BLaER1 treated with 17β-estradiol and CSF1 and Interleukin-3, amounts not matched to agents 10 nM and 100 nM (cell line): ENCODE data around the gene KCNIP4.

Experiments used
- H3K27ac ChIP-seq, 11 experiments: shearing (Covaris generic); formaldehyde crosslinking; 2 replicates each; pipeline ENCODE4 v1.8.1; 2022
- H3K27me3 ChIP-seq, 11 experiments: shearing (Covaris generic); formaldehyde crosslinking; 2 replicates each; pipeline ENCODE4 v1.8.1; 2022
- H3K36me3 ChIP-seq, 11 experiments: shearing (Covaris generic); formaldehyde crosslinking; 2 replicates each; pipeline ENCODE4 v1.8.1; 2022
- H3K4me1 ChIP-seq, 10 experiments: shearing (Covaris generic); formaldehyde crosslinking; 2 replicates each; pipeline ENCODE4 v1.8.1; 2022
- H3K4me2 ChIP-seq, 11 experiments: shearing (Covaris generic); formaldehyde crosslinking; 2 replicates each; pipeline ENCODE4 v1.8.1; 2022
- H3K4me3 ChIP-seq, 10 experiments: shearing (Covaris generic); formaldehyde crosslinking; 2 replicates each; pipeline ENCODE4 v1.8.1; 2022
- H3K9ac ChIP-seq, 11 experiments: shearing (Covaris generic); formaldehyde crosslinking; 2 replicates each; pipeline ENCODE4 v1.8.1; 2022
- H3K9me3 ChIP-seq, 11 experiments: shearing (Covaris generic); formaldehyde crosslinking; replicated peaks in 1 of 11; 2 replicates each; pipeline ENCODE4 v1.8.1; 2022
- H4K20me1 ChIP-seq, 11 experiments: shearing (Covaris generic); formaldehyde crosslinking; 2 replicates each; pipeline ENCODE4 v1.8.1; 2022
- Cebpa-rat ChIP-seq, 11 experiments: shearing (Covaris generic); IDR thresholded peaks; 2 replicates each; pipeline ENCODE4 v1.8.1; 2022

The KCNIP4 gene

GRCh38 chr4:21625447-21625846 lies 323.1 kb downstream of the KCNIP4 start:
- H3K36me3 ChIP-seq, result no peaks in the 10 kb centered on the region
- no peak overlapping the region for H3K4me3 ChIP-seq
- no peak overlapping the region for H3K9ac ChIP-seq
- H4K20me1 ChIP-seq, result no peaks in the 10 kb centered on the region
- H3K4me1 ChIP-seq, result no peaks in the 10 kb centered on the region
- no peak overlapping the region for H3K4me2 ChIP-seq
- H3K9me3 ChIP-seq, result no peaks in the 10 kb centered on the region
- H3K27ac ChIP-seq, result no peak overlapping the region
- no peaks in the 10 kb centered on the region for H3K27me3 ChIP-seq
- no peak for TF ChIP-seq Cebpa-rat (IDR thresholded peaks at IDR 0.05)

DNA sequence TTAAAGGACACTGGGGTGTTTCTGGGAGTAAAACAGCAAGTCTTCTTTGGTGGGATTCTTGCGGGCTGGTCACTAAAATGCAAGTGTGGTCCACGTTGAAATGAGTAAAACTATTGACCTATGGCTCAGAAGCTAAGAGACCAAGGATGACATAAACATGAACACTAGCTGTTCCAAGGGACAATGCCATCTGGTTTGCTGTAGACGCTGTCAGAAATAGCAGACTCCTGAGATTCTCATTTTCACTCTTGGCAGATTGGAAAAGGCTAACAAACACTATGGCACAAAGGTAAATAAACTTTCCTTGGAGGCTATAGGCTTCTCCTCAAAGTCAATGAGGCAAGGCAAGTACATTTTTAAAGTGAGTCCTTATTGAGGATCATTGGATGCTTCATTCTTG lies 343.6 kb downstream of the KCNIP4 start:
- Histone ChIP-seq H3K9ac (no peak overlapping the region), H3K4me3 (no peak overlapping the region), H3K4me2 (no peak overlapping the region), H4K20me1 (no peaks in the 10 kb centered on the region), H3K4me1 (no peaks in the 10 kb centered on the region), H3K9me3 (no peaks in the 10 kb centered on the region), H3K27me3 (no peaks in the 10 kb centered on the region), H3K27ac (no peak overlapping the region), H3K36me3 (no peaks in the 10 kb centered on the region)
- TF ChIP-seq Cebpa-rat (IDR thresholded peaks at IDR 0.05), result no peak

- H3K27me3 ChIP-seq, result no peaks in the 10 kb centered on the region
- H3K9ac ChIP-seq, result no peak overlapping the region
- no peaks in the 10 kb centered on the region for H3K4me1 ChIP-seq
- no peak overlapping the region for H3K4me3 ChIP-seq
- H3K36me3 ChIP-seq, result no peaks in the 10 kb centered on the region
- no peak for TF ChIP-seq Cebpa-rat (IDR thresholded peaks at IDR 0.05)
- no peaks in the 10 kb centered on the region for H3K9me3 ChIP-seq
- H3K27ac ChIP-seq, result no peak overlapping the region
- no peaks in the 10 kb centered on the region for H4K20me1 ChIP-seq
- H3K4me2 ChIP-seq, result no peak overlapping the region
Measured at GRCh38 chr4:21596521-21596920, 352.1 kb downstream of the KCNIP4 start.

DNA sequence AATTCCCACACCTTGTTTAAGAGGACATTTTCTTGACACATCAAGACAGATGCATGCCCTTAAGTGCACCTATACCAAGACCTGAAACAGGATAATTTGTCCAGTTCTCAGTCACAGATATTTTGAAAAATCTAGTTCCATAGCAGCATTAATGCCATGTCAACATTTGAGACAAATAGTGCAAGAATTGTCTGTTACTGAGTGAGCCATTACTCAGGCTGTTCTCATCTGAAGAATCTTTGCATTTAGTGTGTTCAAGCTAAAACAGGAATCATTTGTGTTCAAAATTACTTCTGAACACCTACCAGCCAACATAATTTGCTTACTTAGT lies 354.9 kb downstream of the KCNIP4 start:
- no peaks in the 10 kb centered on the region for H4K20me1 ChIP-seq
- H3K4me1 ChIP-seq, result no peaks in the 10 kb centered on the region
- no peaks in the 10 kb centered on the region for H3K9me3 ChIP-seq
- H3K9ac ChIP-seq, result no peak overlapping the region
- no peaks in the 10 kb centered on the region for H3K36me3 ChIP-seq
- no peaks in the 10 kb centered on the region for H3K27me3 ChIP-seq
- no peak overlapping the region for H3K4me2 ChIP-seq
- no peak overlapping the region for H3K4me3 ChIP-seq
- H3K27ac ChIP-seq, result no peak overlapping the region
- no peak for TF ChIP-seq Cebpa-rat (IDR thresholded peaks at IDR 0.05)

GRCh38 chr4:21592970-21593670 lies 355.5 kb downstream of the KCNIP4 start:
- Histone ChIP-seq H4K20me1 (no peaks in the 10 kb centered on the region), H3K9me3 (no peaks in the 10 kb centered on the region), H3K27me3 (no peaks in the 10 kb centered on the region), H3K4me1 (no peaks in the 10 kb centered on the region), H3K27ac (no peak overlapping the region), H3K4me3 (no peak overlapping the region), H3K36me3 (no peaks in the 10 kb centered on the region), H3K4me2 (no peak overlapping the region), H3K9ac (no peak overlapping the region)
- no peak for TF ChIP-seq Cebpa-rat (IDR thresholded peaks at IDR 0.05)

DNA sequence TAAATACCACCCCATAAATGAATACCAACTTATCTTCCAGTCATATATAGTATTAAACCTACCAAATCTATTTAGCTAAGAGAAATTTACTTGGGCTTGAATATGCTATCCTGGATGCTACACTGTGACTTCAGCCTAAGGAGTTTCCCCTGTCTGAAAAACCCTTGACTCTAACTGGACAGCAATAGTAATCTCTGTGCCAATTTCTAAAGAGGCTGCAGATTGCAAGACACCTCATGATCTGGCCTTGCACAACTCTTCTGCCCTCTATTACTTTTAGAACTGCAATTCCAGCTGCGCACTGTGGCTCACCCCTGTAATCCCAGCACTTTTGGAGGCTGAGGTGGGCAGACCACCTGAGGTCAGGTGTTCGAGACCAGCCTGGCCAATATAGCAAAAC lies 371.5 kb downstream of the KCNIP4 start:
- Histone ChIP-seq H3K36me3 (no peaks in the 10 kb centered on the region), H3K9me3 (no peaks in the 10 kb centered on the region), H4K20me1 (no peaks in the 10 kb centered on the region), H3K27ac (no peak overlapping the region), H3K4me1 (no peaks in the 10 kb centered on the region), H3K27me3 (no peaks in the 10 kb centered on the region), H3K9ac (no peak overlapping the region), H3K4me2 (no peak overlapping the region), H3K4me3 (no peak overlapping the region)
- TF ChIP-seq Cebpa-rat (IDR thresholded peaks at IDR 0.05), result no peak

DNA sequence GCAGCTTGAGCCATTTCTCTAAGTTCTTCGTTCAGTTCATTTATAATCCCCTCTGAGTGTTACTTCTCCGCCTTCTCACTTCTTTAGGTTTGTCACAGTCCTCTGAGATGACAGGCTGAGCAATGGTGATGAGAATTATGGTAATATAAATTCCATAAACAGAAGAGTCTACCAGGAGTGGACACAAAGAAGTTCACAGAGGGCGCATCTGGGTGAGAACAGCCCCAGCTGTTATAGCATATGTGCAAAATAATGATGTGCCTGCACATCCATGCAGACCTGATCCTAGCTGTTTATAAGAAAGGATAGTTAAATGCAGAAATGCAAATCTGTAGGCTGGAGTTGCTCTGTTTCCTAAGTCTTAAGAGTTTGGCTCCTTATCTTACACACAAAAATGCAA lies 377.5 kb downstream of the KCNIP4 start:
- Histone ChIP-seq H3K9me3 (no peaks in the 10 kb centered on the region), H3K9ac (no peak overlapping the region), H3K36me3 (no peaks in the 10 kb centered on the region), H3K27me3 (no peaks in the 10 kb centered on the region), H3K27ac (no peak overlapping the region), H3K4me2 (no peak overlapping the region), H3K4me3 (no peak overlapping the region), H3K4me1 (no peaks in the 10 kb centered on the region), H4K20me1 (no peaks in the 10 kb centered on the region)
- no peak for TF ChIP-seq Cebpa-rat (IDR thresholded peaks at IDR 0.05)

GRCh38 chr4:21569638-21570037 lies 378.9 kb downstream of the KCNIP4 start:
- no peaks in the 10 kb centered on the region for H3K36me3 ChIP-seq
- H3K4me2 ChIP-seq, result no peak overlapping the region
- H3K9ac ChIP-seq, result no peak overlapping the region
- no peaks in the 10 kb centered on the region for H4K20me1 ChIP-seq
- H3K27me3 ChIP-seq, result no peaks in the 10 kb centered on the region
- H3K4me1 ChIP-seq, result no peaks in the 10 kb centered on the region
- no peak overlapping the region for H3K4me3 ChIP-seq
- H3K9me3 ChIP-seq, result no peaks in the 10 kb centered on the region
- no peak overlapping the region for H3K27ac ChIP-seq
- no peak for TF ChIP-seq Cebpa-rat (IDR thresholded peaks at IDR 0.05)

GRCh38 chr4:21555083-21555482 lies 393.5 kb downstream of the KCNIP4 start:
- no peaks in the 10 kb centered on the region for H3K9me3 ChIP-seq
- no peak overlapping the region for H3K27ac ChIP-seq
- H3K4me3 ChIP-seq, result no peak overlapping the region
- no peaks in the 10 kb centered on the region for H3K27me3 ChIP-seq
- TF ChIP-seq Cebpa-rat (IDR thresholded peaks at IDR 0.05), result no peak
- no peaks in the 10 kb centered on the region for H4K20me1 ChIP-seq
- H3K36me3 ChIP-seq, result no peaks in the 10 kb centered on the region
- no peak overlapping the region for H3K9ac ChIP-seq
- H3K4me1 ChIP-seq, result no peaks in the 10 kb centered on the region
- H3K4me2 ChIP-seq, result no peak overlapping the region

GRCh38 chr4:21554500-21554899 lies 394.1 kb downstream of the KCNIP4 start:
- H4K20me1 ChIP-seq, result no peaks in the 10 kb centered on the region
- no peak for TF ChIP-seq Cebpa-rat (IDR thresholded peaks at IDR 0.05)

More at GRCh38 chr4:21554500-21554899, 394.1 kb downstream of the KCNIP4 start:
- no peaks in the 10 kb centered on the region for H3K36me3 ChIP-seq
- H3K4me3 ChIP-seq, result no peak overlapping the region
- no peaks in the 10 kb centered on the region for H3K4me1 ChIP-seq
- H3K4me2 ChIP-seq, result no peak overlapping the region
- H3K9ac ChIP-seq, result no peak overlapping the region
- no peak overlapping the region for H3K27ac ChIP-seq
- no peaks in the 10 kb centered on the region for H3K9me3 ChIP-seq
- H3K27me3 ChIP-seq, result no peaks in the 10 kb centered on the region
